Measurements from ENCODE around the gene BHLHE40. TPM values are rescaled to one million over a fixed set of nuclear protein-coding genes. Genes with fewer than 3 reads are reported as not detected.

Gene BHLHE40
- total and polyA plus RNA-seq, 2 experiments from 2014 or later, result 1.7 to 2.2 TPM

- peaks cover 35% of the 10 kb centered on the region for H3K27me3 Mint-ChIP-seq (ENCODE audit: insufficient read depth, low read depth, poor library complexity)
- TF ChIP-seq CTCF (conservative IDR thresholded peaks at IDR 0.05; ENCODE audit: low read depth in 2 of 2), result no peak
- no peak for TF ChIP-seq STAT1 (IDR thresholded peaks at IDR 0.05; ENCODE audit: unreplicated experiment)
- no peak for TF ChIP-seq ZNF114 (CRISPR knock-in tag; IDR thresholded peaks at IDR 0.05)
- TF ChIP-seq JUNB (IDR thresholded peaks at IDR 0.05; ENCODE audit: unreplicated experiment), result no peak
- no peak for TF ChIP-seq ZNF462 (CRISPR knock-in tag; IDR thresholded peaks at IDR 0.05)
- TF ChIP-seq EZH2 (IDR thresholded peaks at IDR 0.05; ENCODE audit: low read depth, unreplicated experiment), result no peak
- no peak for ATAC-seq
- peaks cover 11% of the 10 kb centered on the region; the same call in 1 of the 2 replicates for H3F3A ChIP-seq (replicated peaks; ENCODE audit: low read depth)
- H3K9me3 Mint-ChIP-seq, result 0 out of 3 replicates have a peak, but pooled peaks cover 5% of the 10 kb centered on the region
- no peak overlapping the region for H3K4me2 ChIP-seq
- H3K27ac Mint-ChIP-seq, result no peak overlapping the region
- no peak overlapping the region for H2AFZ ChIP-seq
- H3K9me2 ChIP-seq (ENCODE audit: insufficient read depth), result no peaks in the 10 kb centered on the region
- H3K4me1 ChIP-seq (ENCODE audit: insufficient read depth), result peaks cover 20% of the 10 kb centered on the region
- no peak for DNase-seq (ENCODE audit: low spot score)
- H3K4me1 Mint-ChIP-seq, result peaks cover 24% of the 10 kb centered on the region
- no peak overlapping the region for H3K27ac ChIP-seq (ENCODE audit: low read depth)
- no peaks in the 10 kb centered on the region for H4K20me1 ChIP-seq (replicated peaks; ENCODE audit: insufficient read depth)
- peaks cover 51% of the 10 kb centered on the region for H3K27me3 ChIP-seq (ENCODE audit: insufficient read depth)
- H3K79me2 ChIP-seq (replicated peaks; ENCODE audit: insufficient read depth), result no peaks in the 10 kb centered on the region
- H3K4me3 Mint-ChIP-seq, result no peak overlapping the region
- no peaks in the 10 kb centered on the region for H3K36me3 ChIP-seq (ENCODE audit: insufficient read depth)
- peaks cover 4% of the 10 kb centered on the region; the same call in 2 of the 3 replicates for H3K36me3 Mint-ChIP-seq (ENCODE audit: low read depth)
- H3K4me3 ChIP-seq, result no peak overlapping the region
These were observed 5.3 kb downstream of the BHLHE40 start for GRCh38 chr3:4984511-4984864.
